Peyer's patch (tissue), 4 donors: ENCODE measurements around the gene NFKBIL1.

Experiments used
- POLR2A ChIP-seq, 2 donors: fragments of 450-650 bp; IDR thresholded peaks; one replicate each; pipeline ENCODE4 v1.5.1; 2017; ENCODE audit warnings: antibody characterized with exemption in 2 of 2, mild to moderate bottlenecking in 2 of 2, moderate library complexity in 2 of 2
- TF ChIP-seq, protein P1 (sequence below), 6 experiments: fragments of 450-650 bp in 4 of 6; fragments of 200-600 bp in 2 of 6; sonication (generic) in 1 of 6; IDR thresholded peaks; one replicate each; pipeline ENCODE4 v1.5.1; 2017 to 2019; ENCODE audit warnings: antibody characterized with exemption in 6 of 6, mild to moderate bottlenecking in 3 of 6, moderate library complexity in 1 of 6

DNA sequence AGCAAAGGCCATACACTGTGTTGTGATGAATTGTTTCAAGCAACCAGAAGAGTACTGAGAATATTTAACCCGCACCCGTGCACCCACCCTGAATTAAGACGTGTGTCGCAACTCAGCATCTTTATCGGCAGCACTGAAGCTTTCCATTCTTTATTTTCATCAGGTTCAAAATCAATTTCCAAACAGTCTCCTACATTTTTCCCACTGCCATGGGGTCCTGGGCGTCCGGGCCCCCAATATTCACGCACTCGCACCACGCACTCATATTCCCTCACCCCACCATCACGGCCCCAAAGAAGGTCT is 33.0 kb downstream of the NFKBIL1 start:
- TF ChIP-seq, protein P1, sequence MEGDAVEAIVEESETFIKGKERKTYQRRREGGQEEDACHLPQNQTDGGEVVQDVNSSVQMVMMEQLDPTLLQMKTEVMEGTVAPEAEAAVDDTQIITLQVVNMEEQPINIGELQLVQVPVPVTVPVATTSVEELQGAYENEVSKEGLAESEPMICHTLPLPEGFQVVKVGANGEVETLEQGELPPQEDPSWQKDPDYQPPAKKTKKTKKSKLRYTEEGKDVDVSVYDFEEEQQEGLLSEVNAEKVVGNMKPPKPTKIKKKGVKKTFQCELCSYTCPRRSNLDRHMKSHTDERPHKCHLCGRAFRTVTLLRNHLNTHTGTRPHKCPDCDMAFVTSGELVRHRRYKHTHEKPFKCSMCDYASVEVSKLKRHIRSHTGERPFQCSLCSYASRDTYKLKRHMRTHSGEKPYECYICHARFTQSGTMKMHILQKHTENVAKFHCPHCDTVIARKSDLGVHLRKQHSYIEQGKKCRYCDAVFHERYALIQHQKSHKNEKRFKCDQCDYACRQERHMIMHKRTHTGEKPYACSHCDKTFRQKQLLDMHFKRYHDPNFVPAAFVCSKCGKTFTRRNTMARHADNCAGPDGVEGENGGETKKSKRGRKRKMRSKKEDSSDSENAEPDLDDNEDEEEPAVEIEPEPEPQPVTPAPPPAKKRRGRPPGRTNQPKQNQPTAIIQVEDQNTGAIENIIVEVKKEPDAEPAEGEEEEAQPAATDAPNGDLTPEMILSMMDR (IDR thresholded peaks at IDR 0.05) = no peak
- TF ChIP-seq POLR2A (IDR thresholded peaks at IDR 0.05) = no peak
